GM19452 (cell line): ENCODE data around the gene USH1C.

Experiments used
- ATAC-seq: cut with Tn5 transposase; IDR thresholded peaks from one replicate; pipeline ENCODE4 v1.9.1; 2021; ENCODE audit not compliant: unreplicated experiment

Gene USH1C

DNA sequence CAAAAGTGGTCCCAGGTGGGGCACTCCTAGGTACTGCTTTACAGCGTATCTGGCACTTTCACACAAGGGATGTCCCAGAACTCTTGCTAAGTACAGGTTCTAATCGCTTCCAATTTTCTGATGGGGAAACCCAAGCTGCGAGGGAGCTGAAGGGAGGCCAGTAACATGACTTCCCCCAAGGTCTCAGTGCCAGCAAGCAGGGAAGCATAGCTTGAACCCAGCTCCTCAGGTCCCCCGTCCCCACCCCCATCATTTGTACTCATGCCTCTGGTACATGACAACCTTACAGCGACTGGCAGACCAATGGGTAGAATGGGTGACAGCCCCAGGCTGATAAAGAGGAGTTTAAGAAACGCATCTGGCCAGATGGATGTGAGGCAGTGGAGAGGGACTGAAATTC is 66.9 kb downstream of the USH1C start:
- ATAC-seq: no peak

DNA sequence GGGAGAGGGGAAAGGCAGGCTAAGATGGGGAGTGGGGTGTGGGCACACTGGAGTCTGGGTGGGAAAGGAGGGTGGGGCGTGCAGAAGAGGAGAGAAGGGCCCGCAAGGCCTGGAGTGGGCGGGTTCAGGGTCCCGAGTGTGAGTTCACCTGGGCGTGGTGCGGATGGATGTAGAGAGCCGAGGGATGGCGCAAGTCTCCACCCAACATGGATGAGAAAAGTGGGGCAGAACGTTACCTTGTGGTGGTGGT is 67.2 kb downstream of the USH1C start:
- no peak for ATAC-seq

DNA sequence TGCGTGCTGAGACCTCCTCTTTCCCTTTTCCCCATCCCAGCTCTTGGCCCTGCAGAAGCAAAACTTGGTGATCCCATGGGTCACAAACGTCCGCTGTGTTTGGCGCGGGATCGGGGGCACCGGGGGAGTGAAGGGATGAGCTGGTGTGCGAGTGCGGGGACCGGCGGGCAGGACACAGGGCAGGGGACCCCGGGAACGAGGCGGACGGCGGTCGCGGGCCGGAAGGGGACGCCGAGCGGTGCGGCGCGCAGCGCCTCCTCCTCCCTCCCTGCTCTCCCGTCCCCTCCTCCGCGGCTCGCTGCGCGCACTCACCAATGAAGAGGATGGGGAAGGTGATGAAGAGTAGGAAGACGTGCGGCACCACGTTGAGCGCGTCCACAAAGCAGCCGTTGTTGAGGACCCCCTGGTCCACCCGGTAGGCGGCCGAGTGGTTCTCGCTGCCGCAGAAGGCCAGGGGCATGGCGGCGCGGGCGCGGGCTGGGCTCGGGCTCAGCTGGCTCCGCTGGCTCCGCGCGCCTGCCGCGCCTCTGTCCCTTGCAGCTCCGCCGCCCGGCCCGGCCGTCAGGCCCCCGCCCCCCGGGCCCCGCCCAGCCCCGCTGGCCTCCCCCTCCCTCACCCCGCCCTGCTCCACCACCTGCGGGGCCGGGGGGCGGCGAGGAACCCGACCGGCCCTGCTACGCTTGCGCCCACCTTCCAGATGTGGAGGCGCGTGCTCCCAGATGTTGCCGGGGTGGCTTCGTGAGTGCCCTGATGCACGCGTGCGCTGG is 67.7 kb downstream of the USH1C start, which contains the start of gene ABCC8:
TSS of gene ABCC8 (minus strand) at position 529 of the 767 bp plus-strand sequence. CDS start at position 460, 69 bp downstream.
- no peak for ATAC-seq

DNA sequence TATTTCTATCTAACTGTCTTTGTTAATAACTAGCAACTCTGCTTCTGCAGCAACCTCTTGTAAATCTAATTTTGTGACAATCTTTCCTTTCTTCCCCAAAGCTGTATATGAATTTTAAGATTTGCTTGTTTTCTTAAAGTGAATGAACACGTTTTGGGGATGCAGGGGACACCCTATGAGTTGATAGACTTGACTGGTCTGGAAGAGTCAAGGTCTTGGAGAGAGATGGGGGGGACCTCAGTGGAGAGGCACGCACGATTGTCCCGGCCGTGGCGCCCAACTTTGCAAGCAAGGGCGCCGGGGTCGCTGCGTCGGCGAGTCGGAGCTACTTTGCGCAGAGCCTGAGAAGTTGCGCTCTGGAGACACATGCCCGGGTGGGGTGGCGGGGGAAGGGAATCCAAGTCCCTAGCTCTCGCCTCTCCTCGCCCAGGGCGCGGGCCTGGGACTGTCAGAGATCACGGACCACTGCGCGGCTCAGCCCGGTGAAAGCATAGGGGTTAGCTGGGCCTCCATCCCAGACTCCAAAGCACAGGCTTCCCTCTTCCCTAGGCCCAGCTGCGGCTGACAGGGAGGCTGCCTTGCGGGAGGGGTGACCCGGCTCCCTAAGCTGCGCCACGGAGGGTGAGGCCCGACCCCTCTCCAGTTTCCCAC is 68.4 kb downstream of the USH1C start:
- ATAC-seq: no peak

DNA sequence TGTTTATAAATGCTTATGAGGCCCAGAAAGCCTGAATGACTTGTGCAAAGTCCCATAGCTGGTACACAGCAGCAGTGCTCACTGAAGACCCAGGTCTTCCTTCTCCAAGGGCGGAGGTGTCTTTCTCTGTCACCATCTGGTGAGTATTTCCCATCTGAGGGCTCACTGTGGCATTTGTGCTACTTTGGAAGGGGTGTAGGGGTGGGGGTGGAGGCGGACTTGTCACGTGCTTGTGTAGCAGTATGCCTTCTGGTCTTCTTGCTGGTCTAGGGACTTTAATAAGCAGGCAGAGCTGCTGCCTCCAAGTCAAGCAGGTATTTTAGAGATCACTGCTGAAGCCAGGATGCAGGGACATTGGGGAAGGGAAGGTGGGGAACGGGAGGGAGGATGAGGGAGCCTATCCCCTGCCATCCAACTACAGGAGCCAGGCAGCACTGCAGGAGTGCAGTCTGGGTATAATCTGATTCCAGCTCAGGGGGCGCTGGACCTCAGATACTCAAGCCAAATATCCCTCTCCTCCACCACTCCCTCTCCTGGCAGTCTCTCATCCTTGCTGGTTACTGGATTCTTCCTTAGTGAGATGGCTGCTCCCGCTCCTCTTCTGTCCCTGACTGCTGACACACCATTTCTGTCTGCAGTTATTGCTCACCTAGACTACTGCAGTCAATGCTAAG is 71.0 kb downstream of the USH1C start:
- ATAC-seq: no peak

DNA sequence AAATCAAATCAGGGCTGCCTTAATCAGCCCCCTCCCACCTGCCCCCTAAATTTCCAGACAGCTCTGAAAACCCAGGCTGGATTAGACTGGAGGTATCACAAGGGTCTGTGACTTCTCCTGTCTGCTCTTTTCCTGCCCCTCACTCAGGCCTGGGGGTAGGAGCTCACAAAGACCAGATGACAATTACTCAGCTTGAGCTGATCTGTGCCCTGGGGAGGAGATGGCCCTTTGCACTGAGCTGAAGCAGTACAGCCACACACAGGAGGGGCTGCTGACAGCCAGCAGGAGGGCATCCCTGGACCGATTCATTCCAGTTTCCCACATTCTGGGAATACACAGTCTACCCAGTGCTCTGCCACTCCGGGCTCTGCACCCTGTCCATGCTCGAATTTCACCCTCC is 71.7 kb downstream of the USH1C start:
- no peak for ATAC-seq

GRCh38 chr11:17471501-17471900 is 72.7 kb downstream of the USH1C start:
- no peak for ATAC-seq

- no peak for ATAC-seq
These were observed 74.2 kb downstream of the USH1C start for GRCh38 chr11:17469998-17470397.

DNA sequence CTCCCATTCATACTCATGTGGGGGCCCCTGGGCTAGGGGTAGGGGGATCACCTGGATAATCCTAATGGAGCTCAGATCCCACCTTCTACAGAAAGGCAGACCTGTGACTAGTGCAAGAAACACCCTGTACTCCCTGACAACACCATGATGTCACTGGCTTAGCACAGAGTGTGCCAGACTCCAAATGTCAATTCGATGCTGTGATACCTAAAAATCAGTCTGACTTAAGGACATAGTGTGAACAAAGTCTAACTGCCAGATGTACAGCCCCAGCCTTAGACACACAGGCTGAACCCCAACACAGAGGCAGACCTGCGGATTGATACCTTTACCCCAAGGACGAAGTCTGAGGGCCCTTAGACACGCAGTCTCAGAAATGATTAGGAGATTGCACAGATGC is 76.1 kb downstream of the USH1C start:
- no peak for ATAC-seq

GRCh38 chr11:17463546-17464174 is 80.6 kb downstream of the USH1C start:
- ATAC-seq: no peak

DNA sequence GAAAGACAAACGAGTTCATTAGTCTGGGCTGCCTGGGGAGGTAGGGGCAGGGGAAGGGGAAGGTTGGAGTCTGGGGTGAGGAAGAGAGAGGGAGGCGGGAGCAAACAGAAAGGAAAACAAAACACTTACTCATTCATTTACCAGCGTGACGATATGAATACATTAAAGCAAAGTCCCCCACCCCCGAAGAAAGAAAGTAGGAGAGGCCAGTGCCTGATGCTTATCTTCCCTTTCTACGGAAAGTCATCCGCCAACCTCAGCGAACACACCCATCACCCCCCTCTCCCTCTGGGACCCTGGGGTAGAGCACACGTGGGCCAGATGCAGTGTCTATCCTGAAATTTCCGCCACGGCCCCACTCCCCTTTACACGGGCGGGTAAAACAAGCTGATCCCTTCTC is 81.3 kb downstream of the USH1C start:
- no peak for ATAC-seq

DNA sequence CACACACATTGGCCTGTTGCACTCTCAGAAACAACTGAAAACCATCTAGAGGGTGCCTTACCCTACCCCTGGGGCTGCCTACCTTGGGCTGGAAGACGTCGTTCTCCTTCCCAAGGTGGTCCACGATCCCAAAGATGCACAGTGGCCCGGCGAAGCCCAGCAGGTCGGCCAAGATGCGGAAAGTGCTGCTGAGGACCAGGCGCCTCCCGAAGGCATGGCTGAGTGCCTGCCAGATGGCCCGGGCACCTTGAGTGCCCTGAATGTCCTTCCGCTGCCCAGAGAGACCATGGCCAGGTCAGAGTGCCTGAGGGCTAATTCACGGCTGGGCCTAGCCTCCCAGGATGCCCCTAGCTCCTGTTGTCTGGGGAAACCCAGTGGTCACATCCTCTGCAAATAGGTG is 83.8 kb downstream of the USH1C start:
- ATAC-seq: no peak

GRCh38 chr11:17459236-17459896 is 84.8 kb downstream of the USH1C start:
- no peak for ATAC-seq

DNA sequence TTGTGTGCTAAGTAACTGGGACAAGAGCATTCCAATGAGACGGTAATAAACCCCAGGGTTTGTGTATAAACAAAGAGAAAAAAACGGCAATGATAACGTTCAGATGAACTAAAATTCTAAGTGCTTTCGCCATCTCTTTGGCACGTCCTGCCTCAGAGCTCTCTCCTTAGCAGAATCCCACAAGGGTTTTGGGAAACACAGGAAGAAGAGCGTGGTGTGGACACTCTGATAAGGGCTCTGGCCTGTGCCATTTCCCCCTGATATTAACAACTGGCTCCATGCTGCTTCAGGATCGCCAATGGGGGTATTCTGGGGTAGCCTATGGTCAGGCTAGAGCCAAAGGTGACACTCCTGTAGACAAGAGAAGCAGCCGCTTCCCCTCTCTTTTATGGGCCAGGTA is 85.9 kb downstream of the USH1C start:
- ATAC-seq: no peak

DNA sequence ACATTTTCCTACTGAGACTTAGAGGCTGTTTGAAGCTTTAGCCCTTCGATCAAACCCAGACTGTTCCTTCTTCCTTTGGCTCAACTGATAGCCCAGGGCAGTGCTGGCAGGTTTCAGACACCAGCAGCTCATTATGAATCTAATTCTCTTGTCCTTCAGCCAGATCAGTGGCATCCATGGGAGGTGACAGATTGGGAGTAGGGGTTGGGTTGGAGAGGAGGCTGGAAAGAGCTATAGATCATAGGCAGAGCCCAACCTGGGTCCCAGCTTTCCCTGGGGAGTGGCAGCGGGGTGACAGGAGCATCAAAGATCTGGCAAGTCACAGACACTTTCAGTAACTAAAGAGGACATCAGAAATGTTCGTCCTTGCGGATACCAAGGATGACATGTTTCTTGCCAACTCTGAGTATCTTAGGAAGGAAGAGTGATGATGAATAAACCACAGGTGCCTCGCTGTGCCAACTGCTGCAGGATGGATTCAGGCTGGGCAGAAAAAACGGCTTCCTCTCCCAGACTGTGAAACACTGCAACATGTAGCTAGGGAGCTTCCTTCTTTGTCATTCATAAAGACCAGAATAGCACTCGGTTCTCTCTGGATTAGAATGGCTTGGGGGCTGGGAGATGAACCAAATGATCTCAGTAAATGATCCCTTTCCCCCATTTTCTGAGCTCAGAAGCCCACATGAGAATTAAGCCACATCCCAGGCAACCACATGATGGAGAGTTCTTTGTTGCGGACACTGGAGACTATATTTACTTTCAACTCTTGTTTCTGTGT is 86.6 kb downstream of the USH1C start:
- no peak for ATAC-seq

DNA sequence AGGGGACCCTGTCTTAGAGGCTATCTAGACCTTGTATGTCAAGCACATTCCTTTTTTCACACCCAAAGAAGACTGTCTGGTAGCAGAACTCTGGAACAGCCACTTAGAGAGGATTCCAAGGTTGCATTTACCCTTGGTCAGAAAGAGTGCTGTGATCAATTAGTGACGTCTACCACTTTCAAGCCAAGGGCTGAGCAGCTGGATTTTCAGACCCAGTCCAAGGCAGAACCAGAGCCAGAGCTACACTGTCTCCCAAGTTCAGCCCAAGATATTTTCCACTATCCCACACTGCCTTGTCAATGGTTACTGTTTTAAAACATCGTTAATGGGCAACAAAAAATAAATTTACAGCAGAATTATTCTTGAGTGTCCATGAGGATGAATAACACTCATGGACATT is 91.5 kb downstream of the USH1C start:
- ATAC-seq: no peak

- no peak for ATAC-seq
These were observed 95.1 kb downstream of the USH1C start for GRCh38 chr11:17449158-17449557.

- no peak for ATAC-seq
These were observed 97.7 kb downstream of the USH1C start for GRCh38 chr11:17446482-17446881.

DNA sequence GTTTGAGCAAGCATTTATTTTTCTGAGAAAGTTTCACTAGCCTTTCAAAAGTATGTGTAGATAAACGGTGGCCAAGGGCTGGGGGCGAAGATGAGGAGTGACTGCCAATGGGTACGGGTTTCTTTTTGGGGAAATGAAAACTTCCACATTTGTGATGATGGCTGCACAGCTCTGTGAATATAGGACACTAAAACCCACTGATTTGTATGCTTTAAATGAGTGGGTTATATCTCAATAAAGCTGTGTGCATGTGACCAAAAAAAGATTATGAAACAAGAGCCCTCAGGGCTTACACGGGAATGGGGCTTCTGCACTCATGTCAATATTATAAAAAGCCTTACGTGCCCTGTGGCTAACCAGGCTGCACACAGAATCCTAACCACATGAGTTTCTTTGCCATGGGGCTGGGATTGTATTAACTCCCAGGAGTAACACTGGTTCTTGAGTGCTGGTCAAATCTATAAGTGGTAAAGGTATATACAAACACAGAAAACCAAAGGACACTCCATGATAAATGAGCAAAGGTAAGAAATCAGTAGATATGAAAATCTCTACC is 98.9 kb downstream of the USH1C start:
- ATAC-seq: no peak

DNA sequence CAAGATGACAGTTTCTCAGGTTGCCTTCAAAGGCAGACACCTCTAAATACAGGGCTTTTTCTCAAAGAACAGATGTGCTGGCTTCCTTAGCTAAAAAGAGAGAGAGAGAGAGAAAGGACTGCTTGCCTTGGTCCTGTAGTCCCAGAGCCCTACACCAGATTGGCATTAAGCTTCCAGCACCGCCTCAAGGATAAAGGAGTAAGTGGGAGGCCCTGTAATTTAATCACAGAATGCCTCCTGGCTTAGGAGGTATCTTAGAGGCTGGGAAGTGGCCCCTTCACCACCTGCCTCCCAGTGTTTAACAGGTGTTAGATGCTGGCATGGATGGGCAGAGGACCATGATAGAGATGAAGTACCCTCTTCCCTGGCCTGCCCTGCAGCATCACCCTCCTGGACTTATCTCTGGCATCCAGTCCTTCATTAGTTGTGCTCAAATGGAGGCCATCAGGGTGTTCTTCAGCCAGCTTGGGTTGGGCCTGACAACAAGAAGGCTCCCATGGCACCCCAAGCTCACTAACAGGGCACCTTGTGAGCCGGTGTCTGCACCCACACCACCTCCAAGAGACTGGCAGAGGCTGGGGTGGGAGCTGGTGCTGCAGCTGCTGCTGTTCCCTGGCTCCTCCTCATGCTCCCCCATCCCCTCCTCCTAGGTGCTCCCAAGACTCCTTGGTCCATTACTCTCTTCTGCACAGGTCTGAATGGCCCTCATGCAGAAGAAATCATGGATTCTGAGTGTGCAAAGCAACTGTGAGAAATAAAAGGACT is 100.1 kb downstream of the USH1C start:
- ATAC-seq: no peak
